GM18858 (cell line): ENCODE data around the gene SMARCA2.

ENCODE experiments used
- ATAC-seq: cut with Tn5 transposase; IDR thresholded peaks from one replicate; pipeline ENCODE4 v1.9.1; 2021; ENCODE audit not compliant: unreplicated experiment

Gene SMARCA2

DNA sequence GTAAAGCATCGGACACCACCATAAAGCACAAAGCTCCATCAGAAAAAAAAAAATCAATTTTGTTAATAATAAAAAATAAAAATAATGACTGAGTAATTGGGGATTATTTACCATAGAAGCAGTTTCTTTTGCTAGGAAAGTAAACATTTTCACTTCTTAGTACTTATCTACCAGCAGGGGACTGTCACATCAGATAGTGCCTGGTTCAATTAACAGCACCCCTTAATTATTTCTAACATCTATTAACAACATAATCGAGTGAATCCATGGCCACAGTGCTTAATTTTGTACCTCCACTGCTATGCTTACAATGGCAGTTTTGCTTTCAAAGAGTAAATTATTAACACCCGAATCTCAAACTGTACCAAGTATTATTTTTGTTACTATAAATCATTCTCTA, 221.7 kb downstream of the SMARCA2 start:
- no peak for ATAC-seq

DNA sequence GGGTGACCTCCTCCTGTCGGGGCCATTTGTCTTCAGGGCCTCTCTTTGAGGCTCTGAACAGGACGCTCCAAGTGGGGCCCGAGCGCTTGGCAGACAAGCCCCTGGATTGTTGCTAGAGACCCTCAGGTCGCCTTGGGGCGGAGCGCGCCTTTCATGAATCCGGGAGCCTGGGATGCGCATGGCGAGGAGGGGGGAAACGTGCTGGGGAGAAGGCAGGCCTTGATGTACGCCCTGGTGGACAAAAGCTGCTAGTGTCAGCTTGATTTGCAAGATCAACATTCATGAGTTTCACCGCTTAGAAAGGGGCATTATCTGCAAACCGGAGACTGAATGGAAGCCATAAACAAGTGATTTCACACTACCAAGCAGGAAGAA, 226.3 kb downstream of the SMARCA2 start:
- ATAC-seq = no peak

- ATAC-seq = peak; percentile 68
Observed at GRCh38 chr9:2241836-2242741, 226.9 kb downstream of the SMARCA2 start.

- no peak for ATAC-seq
Observed at GRCh38 chr9:2242831-2243330, 227.7 kb downstream of the SMARCA2 start.
